Adrenal gland (tissue), 5 donors: ENCODE data around the gene SLC45A3.

Experiments used
- CTCF ChIP-seq, 6 experiments: fragments of 450-650 bp in 4 of 6; fragments of 200-600 bp in 2 of 6; sonication (generic) in 1 of 6; IDR thresholded peaks; 1 replicate in 5 of 6; 2 replicates in 1 of 6; pipeline versions ENCODE4 v1.5.1 to v1.8.0; 2016 to 2021; ENCODE audit warnings: antibody characterized with exemption in 6 of 6, mild to moderate bottlenecking in 2 of 6, moderate library complexity in 1 of 6
- POLR2A ChIP-seq, 2 donors: fragments of 450-650 bp; IDR thresholded peaks; one replicate each; pipeline ENCODE4 v1.6.1; 2017; ENCODE audit warnings: antibody characterized with exemption in 2 of 2, mild to moderate bottlenecking in 2 of 2, moderate library complexity in 1 of 2
- donor health status: DM: no; HTN: no; CAD: no.

GRCh38 chr1:205692423-205692822 is 12.1 kb upstream of the SLC45A3 start:
- no peak for TF ChIP-seq CTCF (IDR thresholded peaks at IDR 0.05)
- TF ChIP-seq POLR2A (IDR thresholded peaks at IDR 0.05): no peak
